Mesenchymal stem cell (in vitro differentiated cells and primary cell): Measurements from ENCODE around the gene DLGAP1.

Source experiments
- DNase-seq: peaks from one replicate; pipeline ENCODE4 v3.0.0-alpha.2; 2013
- H2AFZ ChIP-seq: one replicate; pipeline ENCODE4 v1.6.1; 2013; ENCODE audit warnings: low read depth, mild to moderate bottlenecking, control low read depth, inconsistent platforms, low read length, moderate library complexity
- H2AK5ac ChIP-seq: 2 replicates; pipeline ENCODE4 v1.6.1; 2013; ENCODE audit warnings: low read length, moderate library complexity, mild to moderate bottlenecking, inconsistent platforms; ENCODE audit not compliant: severe bottlenecking
- H2BK120ac ChIP-seq: one replicate; pipeline ENCODE4 v1.6.1; 2013; ENCODE audit warnings: low read depth, mild to moderate bottlenecking, inconsistent platforms, low read length, moderate library complexity
- H2BK12ac ChIP-seq, 2 experiments: one replicate each; pipeline ENCODE4 v1.6.1; 2013; ENCODE audit warnings: inconsistent platforms in 2 of 2, low read length in 2 of 2, mild to moderate bottlenecking in 2 of 2, moderate library complexity in 2 of 2, control low read depth in 1 of 2
- H2BK15ac ChIP-seq: one replicate; pipeline ENCODE4 v1.6.1; 2013; ENCODE audit warnings: mild to moderate bottlenecking, low read depth, inconsistent platforms; ENCODE audit not compliant: poor library complexity, severe bottlenecking
- H2BK5ac ChIP-seq: 2 replicates; pipeline ENCODE4 v1.6.1; 2013; ENCODE audit warnings: low read depth, mild to moderate bottlenecking, low read length, control low read depth, inconsistent platforms; ENCODE audit not compliant: poor library complexity, severe bottlenecking
- H3K14ac ChIP-seq, 2 experiments: one replicate each; pipeline ENCODE4 v1.6.1; 2013; ENCODE audit warnings: inconsistent platforms in 2 of 2, low read length in 2 of 2, control low read depth in 1 of 2, mild to moderate bottlenecking in 1 of 2, moderate library complexity in 1 of 2
- H3K18ac ChIP-seq, 2 experiments: one replicate each; pipeline ENCODE4 v1.6.1; 2013; ENCODE audit warnings: inconsistent platforms in 2 of 2, low read length in 2 of 2, control low read depth in 1 of 2, low read depth in 1 of 2, mild to moderate bottlenecking in 1 of 2
- H3K23ac ChIP-seq, 2 experiments: one replicate each; pipeline ENCODE4 v1.6.1; 2013; ENCODE audit warnings: inconsistent platforms in 2 of 2, low read length in 2 of 2, mild to moderate bottlenecking in 2 of 2, moderate library complexity in 2 of 2, control low read depth in 1 of 2
- H3K27ac ChIP-seq: 2 replicates; pipeline ENCODE4 v1.5.1; 2013; ENCODE audit warnings: mild to moderate bottlenecking, moderate library complexity, low read length, control low read depth, inconsistent platforms; ENCODE audit not compliant: poor library complexity, severe bottlenecking
- H3K27me3 ChIP-seq, 2 experiments: 2 replicates each; pipeline versions ENCODE4 v1.6.1 to v1.7.0; 2013; ENCODE audit warnings: low read length in 2 of 2, mild to moderate bottlenecking in 2 of 2, moderate library complexity in 2 of 2, control low read depth in 1 of 2, inconsistent platforms in 1 of 2; ENCODE audit not compliant: control insufficient read depth in 1 of 2, insufficient read depth in 1 of 2
- H3K36me3 ChIP-seq, 2 experiments: 2 replicates each; pipeline versions ENCODE4 v1.6.1 to v1.7.0; 2013; ENCODE audit warnings: low read length in 2 of 2, control low read depth in 1 of 2, inconsistent platforms in 1 of 2, low read depth in 1 of 2, mild to moderate bottlenecking in 1 of 2; ENCODE audit not compliant: insufficient read depth in 2 of 2, control insufficient read depth in 1 of 2
- H3K4ac ChIP-seq, 2 experiments: one replicate each; pipeline ENCODE4 v1.6.1; 2013; ENCODE audit warnings: inconsistent platforms in 2 of 2, low read length in 2 of 2, mild to moderate bottlenecking in 2 of 2, moderate library complexity in 2 of 2, control low read depth in 1 of 2, low read depth in 1 of 2
- H3K4me1 ChIP-seq: 2 replicates; pipeline ENCODE4 v1.6.1; 2013; ENCODE audit warnings: low read depth, low read length, control low read depth; ENCODE audit not compliant: control insufficient read depth, insufficient read depth
- H3K4me2 ChIP-seq: 2 replicates; pipeline ENCODE4 v1.6.1; 2013; ENCODE audit warnings: low read length, mild to moderate bottlenecking, inconsistent platforms; ENCODE audit not compliant: poor library complexity, severe bottlenecking
- H3K4me3 ChIP-seq, 2 experiments: 2 replicates each; pipeline versions ENCODE4 v1.5.1 to v1.7.0; 2013; ENCODE audit warnings: low read length in 2 of 2, mild to moderate bottlenecking in 2 of 2, control low read depth in 1 of 2, low read depth in 1 of 2; ENCODE audit not compliant: insufficient read depth in 1 of 2
- H3K79me1 ChIP-seq: replicated peaks from 2 replicates; pipeline ENCODE4 v1.6.1; 2013; ENCODE audit warnings: mild to moderate bottlenecking, control low read depth, low read length, inconsistent platforms; ENCODE audit not compliant: poor library complexity, severe bottlenecking
- H3K9ac ChIP-seq: 2 replicates; pipeline ENCODE4 v1.7.0; 2013; ENCODE audit warnings: mild to moderate bottlenecking, low read length, moderate library complexity
- H3K9me3 ChIP-seq: 2 replicates; pipeline ENCODE4 v1.7.0; 2013; ENCODE audit warnings: mild to moderate bottlenecking, low read length; ENCODE audit not compliant: control insufficient read depth
- H4K8ac ChIP-seq: one replicate; pipeline ENCODE4 v1.6.1; 2013; ENCODE audit warnings: inconsistent platforms, mild to moderate bottlenecking, low read length, moderate library complexity
- H4K91ac ChIP-seq: one replicate; pipeline ENCODE4 v1.6.1; 2013; ENCODE audit warnings: mild to moderate bottlenecking, low read length, inconsistent platforms
- WGBS: methylation state at CpG from one replicate; pipeline ENCODE4 v1.1.7; 2013; ENCODE audit warnings: mixed read lengths; 5-methylcytosine and 5-hydroxymethylcytosine counted together

The DLGAP1 gene

GRCh38 chr18:3741333-3741732 is 713.8 kb downstream of the DLGAP1 start:
- Histone ChIP-seq H3K9ac (no peak overlapping the region), H4K8ac (no peak overlapping the region), H3K4me2 (no peak overlapping the region), H3K4ac (no peak overlapping the region), H3K14ac (no peak overlapping the region), H3K79me1 (no peaks in the 10 kb centered on the region), H3K4me1 (no peaks in the 10 kb centered on the region), H2BK120ac (no peak overlapping the region), H3K27ac (no peak overlapping the region), H2BK5ac (no peak overlapping the region), H3K18ac (no peak overlapping the region), H2BK15ac (no peak overlapping the region), H3K36me3 (peaks cover 10 to 14% of the 10 kb centered on the region in 2 experiments), H2BK12ac (no peak overlapping the region), H4K91ac (peak overlapping the region; percentile 57), H3K9me3 (no peaks in the 10 kb centered on the region), H3K27me3 (no peaks in the 10 kb centered on the region), H3K23ac (no peak overlapping the region), H2AFZ (no peak overlapping the region), H2AK5ac (no peak overlapping the region), H3K4me3 (no peak overlapping the region)
- no peak for DNase-seq
- 96% methylated on average over 1 of the region's 1 CpG for WGBS

DNA sequence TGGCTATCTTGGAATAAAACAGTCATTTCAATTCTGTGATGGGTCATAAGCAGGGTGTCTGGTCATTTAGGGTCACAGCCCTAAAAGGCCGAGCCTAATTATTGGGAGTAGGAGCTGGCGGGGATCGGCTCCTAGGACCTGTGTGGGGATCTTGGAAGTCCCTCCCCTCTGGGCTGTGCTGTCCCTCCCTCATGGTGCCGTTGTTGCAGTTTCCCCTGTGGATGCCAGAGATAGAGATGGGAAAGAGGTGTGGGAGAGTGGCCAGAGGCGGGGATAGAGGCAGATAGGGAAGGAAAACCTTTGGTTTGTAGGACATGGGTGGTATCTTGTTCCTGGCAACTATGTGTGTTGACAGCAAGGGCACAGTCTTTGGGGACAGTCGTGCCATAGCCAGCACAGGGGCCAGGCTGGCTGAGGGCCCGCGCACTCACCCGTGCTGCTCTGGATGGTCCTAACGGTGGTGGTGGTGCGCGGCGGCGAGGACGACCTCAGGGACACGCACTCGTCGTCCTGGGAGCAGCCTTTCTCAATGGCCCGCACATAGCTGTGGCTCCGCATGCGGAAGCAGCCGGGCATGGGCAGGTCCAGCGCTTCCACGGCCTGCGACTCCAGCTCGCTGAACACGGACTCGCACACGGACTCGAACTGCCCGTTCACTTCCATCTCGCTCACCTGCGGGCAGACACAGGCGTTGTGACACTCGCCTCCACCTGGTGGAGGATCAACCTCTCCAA is 726.2 kb downstream of the DLGAP1 start:
- Histone ChIP-seq H3K18ac (no peak overlapping the region), H2BK12ac (no peak overlapping the region), H3K9ac (no peak overlapping the region), H3K23ac (no peak overlapping the region), H3K4me2 (no peak overlapping the region), H2BK120ac (no peak overlapping the region), H3K4ac (no peak overlapping the region), H4K91ac (no peak overlapping the region), H3K9me3 (no peaks in the 10 kb centered on the region), H3K4me3 (no peak overlapping the region), H3K36me3 (peaks cover 8% of the 10 kb centered on the region in 2 experiments), H4K8ac (no peak overlapping the region), H2BK5ac (no peak overlapping the region), H3K27ac (no peak overlapping the region), H2BK15ac (no peak overlapping the region), H2AFZ (no peak overlapping the region), H2AK5ac (no peak overlapping the region), H3K79me1 (no peaks in the 10 kb centered on the region), H3K27me3 (no peaks in the 10 kb centered on the region), H3K4me1 (no peaks in the 10 kb centered on the region), H3K14ac (peak overlapping the region in 1 of 2 experiments; percentile 7)
- 97% methylated on average over 35 of the region's 35 CpGs for WGBS
- no peak for DNase-seq

DNA sequence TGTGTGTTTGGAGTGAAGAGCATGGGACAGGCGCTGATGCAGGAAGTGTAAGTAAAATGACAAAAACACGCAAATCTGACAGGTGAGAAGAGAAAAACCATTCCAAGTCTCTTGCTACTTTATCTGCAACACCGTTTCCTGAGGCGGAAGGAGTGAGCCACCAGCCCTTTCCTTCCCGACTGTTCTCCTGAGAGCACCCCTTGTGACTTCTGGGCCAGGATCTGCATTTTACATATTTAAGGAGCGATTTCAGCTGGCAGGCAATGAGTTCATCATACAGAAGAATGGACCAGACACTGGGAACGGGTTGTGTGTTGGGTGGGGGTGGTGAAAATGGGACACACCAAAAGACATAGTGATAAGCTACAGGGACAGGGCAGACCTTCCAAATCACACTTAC is 727.8 kb downstream of the DLGAP1 start:
- WGBS = 75% methylated on average over 6 of the region's 7 CpGs

GRCh38 chr18:3726238-3726951 is 728.7 kb downstream of the DLGAP1 start:
- Histone ChIP-seq H2AK5ac (no peak overlapping the region), H3K36me3 (peaks cover 8% of the 10 kb centered on the region in 2 experiments), H2AFZ (no peak overlapping the region), H4K8ac (no peak overlapping the region), H3K4me1 (no peaks in the 10 kb centered on the region), H3K79me1 (no peaks in the 10 kb centered on the region), H2BK120ac (no peak overlapping the region), H3K18ac (no peak overlapping the region), H3K4ac (no peak overlapping the region), H2BK12ac (no peak overlapping the region), H3K27me3 (no peaks in the 10 kb centered on the region), H3K23ac (no peak overlapping the region), H3K4me2 (no peak overlapping the region), H3K9ac (no peak overlapping the region), H3K4me3 (no peak overlapping the region), H4K91ac (no peak overlapping the region), H3K9me3 (no peaks in the 10 kb centered on the region), H3K27ac (no peak overlapping the region), H2BK15ac (no peak overlapping the region), H2BK5ac (no peak overlapping the region), H3K14ac (no peak overlapping the region)
- 84% methylated on average over 4 of the region's 4 CpGs for WGBS
- DNase-seq = no peak

More for the DNA sequence above, 727.8 kb downstream of the DLGAP1 start:
- Histone ChIP-seq H2AFZ (no peak overlapping the region), H2AK5ac (no peak overlapping the region), H2BK15ac (no peak overlapping the region), H3K14ac (no peak overlapping the region), H4K8ac (no peak overlapping the region), H3K79me1 (no peaks in the 10 kb centered on the region), H3K9me3 (no peaks in the 10 kb centered on the region), H3K23ac (no peak overlapping the region), H3K36me3 (peaks cover 8% of the 10 kb centered on the region in 2 experiments), H3K9ac (no peak overlapping the region), H4K91ac (no peak overlapping the region), H3K4me2 (no peak overlapping the region), H3K4me1 (no peaks in the 10 kb centered on the region), H3K27ac (no peak overlapping the region), H3K18ac (no peak overlapping the region), H2BK5ac (no peak overlapping the region), H3K27me3 (no peaks in the 10 kb centered on the region), H2BK120ac (no peak overlapping the region), H2BK12ac (no peak overlapping the region), H3K4ac (no peak overlapping the region), H3K4me3 (no peak overlapping the region)
- DNase-seq = no peak
